ENCODE measurements around the gene HRH2.
"Not testable (repeated sequence)": the region's sequence is repeated elsewhere in the genome, so short reads cannot be mapped to it uniquely, and the experiment has no call there.

DNA sequence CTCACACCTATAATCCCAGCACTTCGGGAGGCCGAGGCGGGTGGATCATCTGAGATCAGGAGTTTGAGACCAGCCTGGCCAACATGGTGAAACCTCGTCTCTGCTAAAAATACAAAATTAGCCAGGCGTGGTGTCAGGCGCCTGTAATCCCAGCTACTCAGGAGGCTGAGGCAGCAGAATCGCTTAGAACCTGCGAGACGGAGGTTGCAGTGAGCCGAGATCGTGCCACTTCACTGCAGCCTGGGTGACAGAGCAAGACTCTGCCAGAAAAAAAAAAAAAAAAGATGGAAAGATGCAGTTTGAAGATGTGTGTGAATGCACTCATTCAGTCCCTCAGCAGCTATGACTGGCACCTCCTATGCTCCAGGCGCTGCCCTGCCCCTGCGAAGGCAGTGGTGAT, 41.3 kb upstream of the HRH2 start:
- TF ChIP-seq, protein P1, sequence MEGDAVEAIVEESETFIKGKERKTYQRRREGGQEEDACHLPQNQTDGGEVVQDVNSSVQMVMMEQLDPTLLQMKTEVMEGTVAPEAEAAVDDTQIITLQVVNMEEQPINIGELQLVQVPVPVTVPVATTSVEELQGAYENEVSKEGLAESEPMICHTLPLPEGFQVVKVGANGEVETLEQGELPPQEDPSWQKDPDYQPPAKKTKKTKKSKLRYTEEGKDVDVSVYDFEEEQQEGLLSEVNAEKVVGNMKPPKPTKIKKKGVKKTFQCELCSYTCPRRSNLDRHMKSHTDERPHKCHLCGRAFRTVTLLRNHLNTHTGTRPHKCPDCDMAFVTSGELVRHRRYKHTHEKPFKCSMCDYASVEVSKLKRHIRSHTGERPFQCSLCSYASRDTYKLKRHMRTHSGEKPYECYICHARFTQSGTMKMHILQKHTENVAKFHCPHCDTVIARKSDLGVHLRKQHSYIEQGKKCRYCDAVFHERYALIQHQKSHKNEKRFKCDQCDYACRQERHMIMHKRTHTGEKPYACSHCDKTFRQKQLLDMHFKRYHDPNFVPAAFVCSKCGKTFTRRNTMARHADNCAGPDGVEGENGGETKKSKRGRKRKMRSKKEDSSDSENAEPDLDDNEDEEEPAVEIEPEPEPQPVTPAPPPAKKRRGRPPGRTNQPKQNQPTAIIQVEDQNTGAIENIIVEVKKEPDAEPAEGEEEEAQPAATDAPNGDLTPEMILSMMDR (IDR thresholded peaks at IDR 0.05) = not testable (repeated sequence)
- not testable (repeated sequence) for TF ChIP-seq POLR2A (IDR thresholded peaks at IDR 0.05)

Measured in esophagus squamous epithelium (tissue), 4 donors.